Large intestine (tissue), 3 donors: ENCODE data around the gene FREY1. TPM values are rescaled to one million over a fixed set of nuclear protein-coding genes. Genes with fewer than 3 reads are reported as not detected.

Experiments
- DNase-seq, 2 donors: peaks; one replicate each; pipeline versions ENCODE4 v3.0.0 to v3.0.0-alpha.2; 2013
- H3K27ac ChIP-seq: one replicate; pipeline ENCODE4 v1.5.1; 2013; ENCODE audit warnings: low read length
- H3K27me3 ChIP-seq: 2 replicates; pipeline ENCODE4 v1.6.1; 2013; ENCODE audit warnings: low read length; ENCODE audit not compliant: control insufficient read depth, insufficient read depth
- H3K36me3 ChIP-seq: 2 replicates; pipeline ENCODE4 v1.6.1; 2013; ENCODE audit warnings: low read length; ENCODE audit not compliant: control insufficient read depth, insufficient read depth
- H3K4me1 ChIP-seq: one replicate; pipeline ENCODE4 v1.6.1; 2013; ENCODE audit warnings: low read length; ENCODE audit not compliant: control insufficient read depth, insufficient read depth
- H3K4me3 ChIP-seq: one replicate; pipeline ENCODE4 v1.5.1; 2013; ENCODE audit warnings: low read length
- H3K9me3 ChIP-seq: one replicate; pipeline ENCODE4 v1.6.1; 2013; ENCODE audit warnings: mild to moderate bottlenecking, low read depth, low read length, moderate library complexity; ENCODE audit not compliant: control insufficient read depth
- WGBS: methylation state at CpG from one replicate; pipeline ENCODE4 v1.1.5; 2013; ENCODE audit warnings: low lambda C conversion rate; ENCODE audit not compliant: insufficient coverage; 5-methylcytosine and 5-hydroxymethylcytosine counted together
- polyA plus RNA-seq: library from polyadenylated mRNA; unstranded; fragments of 120-200 nt; gene quantifications from one replicate; pipeline ENCODE4 v1.2.1, GENCODE V29; 2013

The FREY1 gene
- polyA plus RNA-seq, 1 donor = 0.24 TPM

GRCh38 chr11:45870706-45871105 lies 36.4 kb downstream of the FREY1 start:
- Histone ChIP-seq H3K4me3 (no peak overlapping the region), H3K4me1 (no peaks in the 10 kb centered on the region), H3K36me3 (peaks cover 87% of the 10 kb centered on the region), H3K27me3 (no peaks in the 10 kb centered on the region), H3K9me3 (no peaks in the 10 kb centered on the region), H3K27ac (no peak overlapping the region)
- no CpG with 5 or more reads among the region's 4 CpGs for WGBS
- DNase-seq = no peak

- Histone ChIP-seq H3K4me1 (no peaks in the 10 kb centered on the region), H3K36me3 (peaks cover 90% of the 10 kb centered on the region), H3K27me3 (no peaks in the 10 kb centered on the region), H3K27ac (no peak overlapping the region), H3K4me3 (no peak overlapping the region), H3K9me3 (no peaks in the 10 kb centered on the region)
- WGBS = no CpG with 5 or more reads among the region's 12 CpGs
- DNase-seq = no peak
Observed at GRCh38 chr11:45869551-45869950, 37.5 kb downstream of the FREY1 start.

- H3K36me3 ChIP-seq = peaks cover 97% of the 10 kb centered on the region
- no peak overlapping the region for H3K27ac ChIP-seq
- no peak for DNase-seq
- H3K4me1 ChIP-seq = peaks cover 2% of the 10 kb centered on the region
- no peak overlapping the region for H3K4me3 ChIP-seq
- H3K27me3 ChIP-seq = no peaks in the 10 kb centered on the region
- no peaks in the 10 kb centered on the region for H3K9me3 ChIP-seq
Observed at GRCh38 chr11:45864041-45864440, 43.0 kb downstream of the FREY1 start.

- DNase-seq = no peak
- WGBS = 100% methylated on average over 3 of the region's 10 CpGs
- Histone ChIP-seq H3K9me3 (no peaks in the 10 kb centered on the region), H3K4me1 (peaks cover 16% of the 10 kb centered on the region), H3K36me3 (peaks cover 96% of the 10 kb centered on the region), H3K27me3 (no peaks in the 10 kb centered on the region), H3K4me3 (no peak overlapping the region), H3K27ac (peak overlapping the region; percentile 70)
Observed at GRCh38 chr11:45860764-45861510, 46.1 kb downstream of the FREY1 start.

GRCh38 chr11:45860348-45860747 lies 46.7 kb downstream of the FREY1 start:
- Histone ChIP-seq H3K27me3 (no peaks in the 10 kb centered on the region), H3K36me3 (peaks cover 96% of the 10 kb centered on the region), H3K4me3 (no peak overlapping the region), H3K4me1 (peaks cover 16% of the 10 kb centered on the region), H3K27ac (peak overlapping the region; percentile 70), H3K9me3 (no peaks in the 10 kb centered on the region)
- DNase-seq = no peak
- no CpG with 5 or more reads among the region's 5 CpGs for WGBS

- Histone ChIP-seq H3K27me3 (no peaks in the 10 kb centered on the region), H3K4me1 (peaks cover 16% of the 10 kb centered on the region), H3K36me3 (peaks cover 95% of the 10 kb centered on the region), H3K9me3 (no peaks in the 10 kb centered on the region), H3K27ac (peak overlapping the region; percentile 70), H3K4me3 (no peak overlapping the region)
- 87% methylated on average over 3 of the region's 12 CpGs for WGBS
- DNase-seq = peak; percentile 68
Observed at GRCh38 chr11:45859661-45860140, 47.4 kb downstream of the FREY1 start.

- Histone ChIP-seq H3K27ac (peak overlapping the region; percentile 70), H3K4me3 (no peak overlapping the region), H3K4me1 (peaks cover 16% of the 10 kb centered on the region), H3K27me3 (no peaks in the 10 kb centered on the region), H3K36me3 (peaks cover 87% of the 10 kb centered on the region), H3K9me3 (no peaks in the 10 kb centered on the region)
- no CpG with 5 or more reads among the region's 5 CpGs for WGBS
- DNase-seq = no peak
Observed at GRCh38 chr11:45858751-45859398, 48.2 kb downstream of the FREY1 start.

GRCh38 chr11:45857961-45858474 lies 49.1 kb downstream of the FREY1 start:
- no CpG with 5 or more reads among the region's 2 CpGs for WGBS
- DNase-seq = peak; percentile 45 to 54
- Histone ChIP-seq H3K9me3 (no peaks in the 10 kb centered on the region), H3K4me1 (peaks cover 16% of the 10 kb centered on the region), H3K27ac (peak overlapping the region; percentile 70), H3K4me3 (no peak overlapping the region), H3K27me3 (no peaks in the 10 kb centered on the region), H3K36me3 (peaks cover 79% of the 10 kb centered on the region)

Other genes with a start within 250 kb of the FREY1 start
- gene CHST1, start 241.6 kb downstream of the FREY1 start, polyA plus RNA-seq = 3.0 TPM
- 12.9 TPM for gene SLC35C1, start 102.1 kb downstream of the FREY1 start, polyA plus RNA-seq
- 23.1 TPM for gene CRY2, start 59.8 kb downstream of the FREY1 start, polyA plus RNA-seq
- 9.0 TPM for gene MAPK8IP1, start 21.6 kb downstream of the FREY1 start, polyA plus RNA-seq
- 22.6 TPM for gene PEX16, start 10.6 kb upstream of the FREY1 start, polyA plus RNA-seq
- gene LARGE2, start 15.4 kb upstream of the FREY1 start, polyA plus RNA-seq = 3.6 TPM
- 25.6 TPM for gene PHF21A, start 214.2 kb upstream of the FREY1 start, polyA plus RNA-seq